HepG2 (cell line): ENCODE results near the gene MEF2D. TPM values are rescaled to one million over a fixed set of nuclear protein-coding genes. Genes with fewer than 3 reads are reported as not detected.

Experiments
- SNAPC4 ChIP-seq: sonication (generic); formaldehyde crosslinking; IDR thresholded peaks from 2 replicates; pipeline ENCODE4 v1.4.0; 2020; ENCODE audit warnings: mild to moderate bottlenecking, missing genetic modification reagents
- THRA ChIP-seq: sonication (generic); formaldehyde crosslinking; IDR thresholded peaks from 2 replicates; pipeline ENCODE4 v1.4.0; 2020; ENCODE audit warnings: missing genetic modification reagents, borderline replicate concordance
- polyA plus RNA-seq, 8 experiments: library from polyadenylated mRNA; depleted of rRNA in 3 of 8; stranded (reverse) in 7 of 8; unstranded in 1 of 8; fragments of >200 nt; fragmentation: Illumina TruSeq in 4 of 8; extraction: Trizol in 4 of 8; gene quantifications; 2 replicates each; pipeline versions ENCODE4 v1.2.1 to v1.2.3, GENCODE V29; 2011 to 2016; ENCODE audit warnings: low read depth in 4 of 8, missing spikeins in 1 of 8, mixed read lengths in 1 of 8; ENCODE audit not compliant: insufficient read depth in 1 of 8
- total RNA-seq, 5 experiments: library from RNA; depleted of rRNA; stranded (reverse); fragments of >200 nt; fragmentation: Illumina TruSeq; extraction: Trizol; gene quantifications; 2 replicates each; pipeline ENCODE4 v1.2.3, GENCODE V29; 2016; ENCODE audit warnings: low read depth in 1 of 5
- TF ChIP-seq, protein P1 (sequence below): sonication (generic); formaldehyde crosslinking; IDR thresholded peaks from 2 replicates; pipeline ENCODE4 v1.4.0; 2020; ENCODE audit warnings: missing genetic modification reagents, borderline replicate concordance

Gene MEF2D
- total and polyA plus RNA-seq, 2 of the 13 experiments (the other 11 are each of a cell fraction or from before 2014, with no cell fraction given) = 1.6 to 3.9 TPM

- TF ChIP-seq, protein P1, sequence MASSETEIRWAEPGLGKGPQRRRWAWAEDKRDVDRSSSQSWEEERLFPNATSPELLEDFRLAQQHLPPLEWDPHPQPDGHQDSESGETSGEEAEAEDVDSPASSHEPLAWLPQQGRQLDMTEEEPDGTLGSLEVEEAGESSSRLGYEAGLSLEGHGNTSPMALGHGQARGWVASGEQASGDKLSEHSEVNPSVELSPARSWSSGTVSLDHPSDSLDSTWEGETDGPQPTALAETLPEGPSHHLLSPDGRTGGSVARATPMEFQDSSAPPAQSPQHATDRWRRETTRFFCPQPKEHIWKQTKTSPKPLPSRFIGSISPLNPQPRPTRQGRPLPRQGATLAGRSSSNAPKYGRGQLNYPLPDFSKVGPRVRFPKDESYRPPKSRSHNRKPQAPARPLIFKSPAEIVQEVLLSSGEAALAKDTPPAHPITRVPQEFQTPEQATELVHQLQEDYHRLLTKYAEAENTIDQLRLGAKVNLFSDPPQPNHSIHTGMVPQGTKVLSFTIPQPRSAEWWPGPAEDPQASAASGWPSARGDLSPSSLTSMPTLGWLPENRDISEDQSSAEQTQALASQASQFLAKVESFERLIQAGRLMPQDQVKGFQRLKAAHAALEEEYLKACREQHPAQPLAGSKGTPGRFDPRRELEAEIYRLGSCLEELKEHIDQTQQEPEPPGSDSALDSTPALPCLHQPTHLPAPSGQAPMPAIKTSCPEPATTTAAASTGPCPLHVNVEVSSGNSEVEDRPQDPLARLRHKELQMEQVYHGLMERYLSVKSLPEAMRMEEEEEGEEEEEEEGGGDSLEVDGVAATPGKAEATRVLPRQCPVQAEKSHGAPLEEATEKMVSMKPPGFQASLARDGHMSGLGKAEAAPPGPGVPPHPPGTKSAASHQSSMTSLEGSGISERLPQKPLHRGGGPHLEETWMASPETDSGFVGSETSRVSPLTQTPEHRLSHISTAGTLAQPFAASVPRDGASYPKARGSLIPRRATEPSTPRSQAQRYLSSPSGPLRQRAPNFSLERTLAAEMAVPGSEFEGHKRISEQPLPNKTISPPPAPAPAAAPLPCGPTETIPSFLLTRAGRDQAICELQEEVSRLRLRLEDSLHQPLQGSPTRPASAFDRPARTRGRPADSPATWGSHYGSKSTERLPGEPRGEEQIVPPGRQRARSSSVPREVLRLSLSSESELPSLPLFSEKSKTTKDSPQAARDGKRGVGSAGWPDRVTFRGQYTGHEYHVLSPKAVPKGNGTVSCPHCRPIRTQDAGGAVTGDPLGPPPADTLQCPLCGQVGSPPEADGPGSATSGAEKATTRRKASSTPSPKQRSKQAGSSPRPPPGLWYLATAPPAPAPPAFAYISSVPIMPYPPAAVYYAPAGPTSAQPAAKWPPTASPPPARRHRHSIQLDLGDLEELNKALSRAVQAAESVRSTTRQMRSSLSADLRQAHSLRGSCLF (CRISPR knock-in tag) = no peak
- TF ChIP-seq THRA (CRISPR knock-in tag) = no peak
- TF ChIP-seq SNAPC4 (CRISPR knock-in tag) = no peak
These were observed 69.7 kb downstream of the MEF2D start (continued) for GRCh38 chr1:156430866-156431265.
